ENCODE results near the gene PPBP.
"Not testable (repeated sequence)": the region's sequence is repeated elsewhere in the genome, so short reads cannot be mapped to it uniquely, and the experiment has no call there.

Gene PPBP

GRCh38 chr4:73992050-73992449, 4.1 kb upstream of the PPBP start:
- DNase-seq (ENCODE audit: low read depth) = no peak

- no peak for DNase-seq (ENCODE audit: low read depth)
Measured at GRCh38 chr4:73991742-73992000, 3.7 kb upstream of the PPBP start.

DNA sequence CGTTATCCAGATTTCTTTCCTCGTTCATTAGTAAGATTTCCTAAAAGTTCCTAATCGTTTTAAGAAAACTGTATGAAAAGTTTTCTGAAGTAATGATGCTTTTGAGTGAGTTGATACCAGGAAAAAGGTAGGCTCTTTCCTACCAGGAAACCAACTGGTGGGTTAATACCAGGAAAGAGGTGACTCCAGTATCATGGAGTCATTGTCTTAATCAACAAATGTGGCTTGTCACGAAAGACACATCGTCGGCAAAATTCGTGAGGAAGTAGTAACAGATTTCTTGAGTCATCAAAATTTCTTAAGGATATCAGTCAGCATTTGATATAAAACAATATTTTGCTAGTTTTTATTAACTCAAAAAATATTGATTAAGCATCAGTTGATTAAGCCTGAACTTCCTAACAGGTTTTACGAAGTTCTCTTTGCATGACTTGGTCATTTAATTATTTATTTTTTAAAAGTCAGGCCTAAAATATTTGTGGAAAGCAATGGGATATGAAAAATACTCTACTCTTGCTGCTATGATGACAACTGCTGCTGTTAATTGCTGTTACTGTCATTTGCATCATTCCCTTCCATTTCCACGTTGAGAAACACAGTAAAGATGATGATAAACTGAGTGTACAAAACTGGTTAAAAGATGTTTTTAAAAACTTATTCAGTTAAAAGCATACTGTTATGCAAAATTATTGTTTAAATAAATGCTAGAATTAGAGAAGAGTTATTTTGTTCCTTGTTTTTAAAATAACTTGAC, 3.2 kb upstream of the PPBP start:
- no peak for DNase-seq (ENCODE audit: low read depth)

GRCh38 chr4:73989928-73990327, 1.9 kb upstream of the PPBP start:
- DNase-seq (ENCODE audit: low read depth) = no peak

GRCh38 chr4:73989031-73989430, 1.0 kb upstream of the PPBP start:
- DNase-seq (ENCODE audit: low read depth) = no peak

DNA sequence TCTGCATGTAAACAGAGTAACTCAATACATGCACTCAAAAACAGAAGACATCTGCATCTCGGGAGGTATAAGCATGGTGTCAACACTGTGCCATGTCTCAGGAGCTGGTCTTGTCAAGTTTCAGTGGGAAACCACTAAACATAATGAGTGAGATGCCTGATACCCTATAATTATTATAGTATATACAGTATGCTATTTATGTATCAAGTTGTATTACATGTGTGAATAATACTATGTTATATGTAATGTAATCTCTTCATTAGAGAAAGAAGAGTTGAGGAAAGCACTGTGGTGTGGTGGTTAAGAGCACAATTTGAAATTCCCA, 2.5 kb downstream of the PPBP start:
- DNase-seq (ENCODE audit: low read depth) = no peak

DNA sequence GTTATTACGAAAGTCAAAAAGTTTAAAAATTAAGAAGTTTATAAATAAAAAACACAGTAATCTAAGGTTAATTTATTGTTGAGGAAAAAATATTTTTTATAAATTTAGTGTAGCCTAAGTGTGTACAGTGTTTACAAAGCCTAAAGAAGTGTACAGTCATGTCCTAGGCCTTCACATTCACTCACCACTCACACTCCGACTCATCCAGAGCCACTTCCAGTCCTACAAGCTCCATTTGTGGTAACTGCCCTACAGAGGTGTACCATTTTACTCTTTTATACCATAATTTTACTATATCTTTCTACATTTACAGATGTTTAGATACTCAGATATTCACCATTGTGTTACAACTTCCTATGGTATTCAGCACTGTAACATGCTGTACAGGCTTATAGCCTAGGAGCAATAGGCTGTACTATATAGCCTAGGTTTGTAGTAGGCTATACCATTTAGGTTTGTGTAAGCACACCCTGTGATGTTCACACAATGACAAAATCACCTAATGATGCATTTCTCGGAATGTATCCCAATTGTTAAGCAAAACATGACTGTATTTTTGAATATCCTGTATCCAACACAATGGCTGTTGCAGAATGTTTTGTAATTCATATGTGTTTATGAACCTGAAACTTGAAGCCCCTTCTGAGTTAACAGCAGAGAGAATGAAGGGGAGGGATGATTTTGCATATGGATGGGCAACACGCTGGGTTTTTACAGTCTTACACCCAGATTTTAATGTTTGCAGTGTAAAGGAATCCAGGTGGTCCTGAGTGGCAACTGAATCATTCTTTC, 3.1 kb downstream of the PPBP start:
- no peak for DNase-seq (ENCODE audit: low read depth)

DNA sequence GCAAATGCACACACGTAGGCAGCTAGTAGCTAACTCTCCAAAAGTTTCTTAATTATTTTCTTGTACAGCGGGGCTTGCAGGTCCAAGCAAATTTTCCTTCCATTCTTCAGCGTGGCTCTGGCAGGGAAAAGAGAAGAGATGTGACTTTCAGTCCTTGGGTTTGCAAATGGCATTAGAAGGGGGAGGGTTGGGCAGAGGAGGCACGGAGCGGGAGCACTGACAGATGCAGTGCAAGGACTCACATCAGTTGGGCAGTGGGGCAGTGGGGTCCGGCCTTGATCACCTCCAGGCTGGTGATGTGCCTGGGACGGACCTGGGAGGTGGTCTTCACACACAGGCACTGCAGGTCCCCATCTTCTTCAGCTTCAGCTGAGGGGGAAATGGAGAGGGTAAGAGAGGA, 6.8 kb downstream of the PPBP start:
- not testable (repeated sequence) for DNase-seq (ENCODE audit: low read depth)

DNA sequence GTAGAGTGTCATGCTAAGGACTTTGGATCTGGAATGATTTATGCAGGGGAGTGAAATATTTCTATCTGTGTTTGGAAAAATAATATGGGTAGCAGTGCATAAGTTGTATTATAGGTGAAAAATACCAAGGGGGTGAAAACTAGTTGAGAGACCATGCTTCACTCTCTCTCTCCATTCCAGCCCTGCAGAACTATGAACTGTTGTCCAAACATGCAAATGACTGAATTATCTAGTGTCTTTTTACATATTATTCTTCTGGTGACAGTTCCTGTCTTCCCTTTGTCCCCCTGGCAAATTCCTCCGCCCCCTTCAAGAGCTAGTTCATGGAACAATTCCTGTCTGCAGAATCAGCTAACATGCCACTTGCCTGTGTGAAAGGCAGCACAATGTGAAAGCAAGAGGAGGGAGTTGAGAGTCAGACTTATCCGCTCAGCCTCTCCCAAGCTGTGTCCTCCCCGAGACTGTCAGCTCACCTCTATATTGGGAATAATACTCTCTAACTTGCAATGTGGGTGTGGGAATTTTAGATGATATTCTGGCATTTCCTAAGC, 8.5 kb downstream of the PPBP start:
- no peak for DNase-seq (ENCODE audit: low read depth)

DNA sequence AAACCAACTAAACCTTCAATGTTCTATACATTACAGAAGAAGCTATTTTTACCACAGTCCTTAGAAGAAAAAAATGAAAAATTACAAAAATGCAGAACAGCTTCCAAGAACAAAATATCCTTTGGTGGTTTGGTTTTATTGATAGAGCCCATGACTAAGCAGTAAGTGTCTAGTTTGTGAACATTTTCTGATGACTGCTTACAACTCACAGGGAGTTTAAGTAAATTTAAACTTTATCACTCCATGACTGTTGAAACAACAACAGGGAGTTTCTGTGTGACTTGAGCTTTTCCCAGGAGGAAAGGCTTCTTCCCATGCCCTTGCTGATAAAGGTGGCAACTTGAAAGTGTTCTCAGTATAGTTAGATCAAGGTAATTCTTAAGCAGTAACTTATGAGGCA, 9.1 kb downstream of the PPBP start:
- peak; percentile 55 for DNase-seq (ENCODE audit: low read depth)

GRCh38 chr4:73976716-73977115, 11.3 kb downstream of the PPBP start:
- no peak for DNase-seq (ENCODE audit: low read depth)

DNA sequence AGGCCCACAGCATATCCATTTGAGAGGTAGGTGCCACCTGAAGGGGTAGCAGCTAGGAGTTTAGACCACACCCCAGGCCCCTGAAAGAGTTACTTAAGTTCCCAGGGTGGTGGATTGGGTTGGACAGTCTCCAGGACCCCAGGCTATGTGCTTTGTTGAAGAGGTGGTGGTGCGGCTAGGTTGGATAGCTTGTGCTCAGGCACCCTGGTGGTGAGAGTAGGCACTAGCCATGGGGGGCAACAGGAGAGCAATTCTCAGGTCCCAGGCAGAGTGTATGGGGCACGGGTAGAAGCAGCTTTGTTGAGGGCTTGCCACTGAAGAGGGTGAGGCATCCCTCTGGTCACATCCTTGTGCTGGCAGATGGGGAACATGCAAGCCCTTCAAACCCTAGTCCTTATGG, 11.8 kb downstream of the PPBP start:
- DNase-seq (ENCODE audit: low read depth) = no peak

DNA sequence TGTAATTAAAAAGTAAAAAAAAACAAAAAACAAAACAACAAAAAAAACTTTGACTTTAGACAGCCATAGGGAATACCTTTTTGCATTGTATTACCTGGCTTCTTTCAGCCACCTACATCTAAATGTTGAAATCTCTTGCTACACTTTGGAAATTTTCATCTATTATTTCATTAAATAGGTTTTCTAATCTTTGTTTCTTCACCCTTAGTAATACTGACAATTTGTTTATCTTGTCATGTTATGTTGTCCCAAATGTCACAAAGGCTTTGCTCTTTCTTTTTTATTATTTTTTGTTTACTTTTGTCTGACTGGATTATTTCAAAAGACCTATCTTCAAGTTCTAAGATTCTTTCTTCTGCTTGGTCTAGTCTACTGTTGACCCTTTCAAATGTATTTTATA, 13.6 kb downstream of the PPBP start:
- no peak for DNase-seq (ENCODE audit: low read depth)

GRCh38 chr4:73970945-73971344, 17.0 kb downstream of the PPBP start:
- DNase-seq (ENCODE audit: low read depth) = no peak

- DNase-seq (ENCODE audit: low read depth) = no peak
Measured at GRCh38 chr4:73970011-73970410, 18.0 kb downstream of the PPBP start.

GRCh38 chr4:73967866-73968265, 20.1 kb downstream of the PPBP start:
- DNase-seq (ENCODE audit: low read depth) = no peak

DNA sequence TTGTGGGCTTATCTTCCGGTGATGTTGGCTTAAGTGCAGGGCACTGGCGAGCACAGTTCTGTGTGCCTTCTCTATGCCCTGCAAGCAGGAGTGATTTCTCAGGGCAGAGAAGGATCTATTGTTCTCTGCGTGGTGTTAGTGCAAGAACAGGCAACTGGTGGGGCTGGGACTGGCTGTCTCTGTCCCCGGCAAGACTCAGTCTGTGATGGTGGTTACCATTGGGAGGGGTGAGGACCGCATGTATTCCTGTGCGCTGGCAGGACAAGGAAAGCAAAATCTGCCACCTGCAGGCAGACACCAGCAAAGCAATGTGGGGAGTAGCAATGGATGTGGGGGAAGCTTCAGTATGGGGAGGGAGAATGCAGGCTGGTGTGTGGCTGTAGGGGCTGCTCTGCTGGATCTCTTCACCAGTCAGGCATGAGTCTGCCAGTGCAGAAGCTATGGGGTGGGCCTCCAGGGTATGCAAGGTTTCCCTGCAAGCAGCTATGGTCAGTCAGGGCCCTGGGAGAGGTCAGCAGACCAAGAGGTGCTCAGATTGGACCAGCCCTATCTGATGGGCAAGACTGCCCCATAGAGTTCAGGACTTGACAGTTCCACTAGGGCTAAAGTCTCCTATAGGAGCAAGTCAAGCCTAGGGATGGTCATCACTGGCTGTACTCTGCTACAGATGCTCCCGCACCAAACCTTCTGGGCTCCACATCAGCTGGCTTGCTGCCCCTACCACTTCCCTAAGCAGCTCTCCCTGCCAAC, 23.0 kb downstream of the PPBP start:
- no peak for DNase-seq (ENCODE audit: low read depth)

DNA sequence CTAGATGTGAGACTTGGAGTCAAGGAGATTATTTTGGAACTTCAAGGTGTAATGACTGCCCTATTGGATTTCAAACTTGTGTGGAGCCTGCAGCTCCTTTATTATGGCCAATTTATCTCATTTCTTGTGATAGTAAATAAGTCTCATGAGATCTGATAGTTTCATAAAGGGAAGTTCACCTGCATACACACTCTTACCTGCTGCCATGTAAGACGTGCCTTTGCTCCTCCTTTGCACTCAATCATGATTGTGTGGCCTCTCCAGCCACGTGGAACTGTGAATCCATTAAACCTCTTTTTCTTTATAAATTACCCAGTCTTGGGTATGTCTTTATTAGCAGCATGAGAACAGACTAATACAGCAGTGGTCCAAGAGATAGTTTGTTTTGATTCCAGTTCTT, 25.3 kb downstream of the PPBP start:
- no peak for DNase-seq (ENCODE audit: low read depth)

DNA sequence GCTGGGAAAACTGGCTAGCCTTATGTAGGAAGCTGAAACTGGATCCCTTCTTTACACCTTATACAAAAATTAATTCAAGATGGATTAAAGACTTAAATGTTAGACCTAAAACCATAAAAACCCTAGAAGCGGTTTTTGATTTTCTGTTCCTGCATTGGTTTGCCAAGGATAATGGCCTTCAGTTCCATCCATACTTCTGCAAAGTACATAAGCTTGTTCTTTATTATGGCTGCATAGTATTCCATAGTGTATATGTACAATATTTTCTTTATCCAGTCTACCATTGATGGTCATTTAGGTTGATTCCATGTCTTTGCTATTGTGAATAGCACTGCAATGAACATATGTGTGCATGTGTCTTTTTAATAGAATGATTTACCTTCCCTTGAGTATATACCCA, 28.9 kb downstream of the PPBP start:
- DNase-seq (ENCODE audit: low read depth) = not testable (repeated sequence)

- DNase-seq (ENCODE audit: low read depth) = no peak
Measured at GRCh38 chr4:73952352-73952751, 35.6 kb downstream of the PPBP start.

DNA sequence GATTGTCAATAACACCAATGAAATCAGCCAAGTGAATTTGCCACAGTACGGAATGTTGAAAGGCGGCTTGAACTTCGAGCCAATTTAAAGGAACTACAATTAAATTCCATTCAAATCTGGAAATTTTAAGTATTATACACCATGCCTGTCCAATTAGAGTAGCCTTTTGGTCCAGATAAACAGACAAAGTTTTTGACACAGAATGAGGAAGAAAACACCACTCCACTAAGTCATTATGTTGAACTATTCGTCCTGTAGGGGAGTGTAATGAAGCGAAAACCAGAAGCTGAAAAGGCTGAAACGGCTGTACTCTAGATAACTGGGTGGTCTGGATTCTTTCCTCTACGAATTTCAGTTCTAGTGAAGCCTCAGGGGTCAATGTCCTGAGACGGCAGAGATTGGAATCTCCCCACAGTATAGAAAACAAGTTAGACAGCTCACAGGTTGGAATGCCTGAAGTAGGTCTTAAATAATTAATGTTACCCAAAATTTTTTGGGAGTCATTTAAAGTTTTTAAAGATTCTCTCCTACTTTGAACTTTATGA, 37.5 kb downstream of the PPBP start:
- not testable (repeated sequence) for DNase-seq (ENCODE audit: low read depth)

DNA sequence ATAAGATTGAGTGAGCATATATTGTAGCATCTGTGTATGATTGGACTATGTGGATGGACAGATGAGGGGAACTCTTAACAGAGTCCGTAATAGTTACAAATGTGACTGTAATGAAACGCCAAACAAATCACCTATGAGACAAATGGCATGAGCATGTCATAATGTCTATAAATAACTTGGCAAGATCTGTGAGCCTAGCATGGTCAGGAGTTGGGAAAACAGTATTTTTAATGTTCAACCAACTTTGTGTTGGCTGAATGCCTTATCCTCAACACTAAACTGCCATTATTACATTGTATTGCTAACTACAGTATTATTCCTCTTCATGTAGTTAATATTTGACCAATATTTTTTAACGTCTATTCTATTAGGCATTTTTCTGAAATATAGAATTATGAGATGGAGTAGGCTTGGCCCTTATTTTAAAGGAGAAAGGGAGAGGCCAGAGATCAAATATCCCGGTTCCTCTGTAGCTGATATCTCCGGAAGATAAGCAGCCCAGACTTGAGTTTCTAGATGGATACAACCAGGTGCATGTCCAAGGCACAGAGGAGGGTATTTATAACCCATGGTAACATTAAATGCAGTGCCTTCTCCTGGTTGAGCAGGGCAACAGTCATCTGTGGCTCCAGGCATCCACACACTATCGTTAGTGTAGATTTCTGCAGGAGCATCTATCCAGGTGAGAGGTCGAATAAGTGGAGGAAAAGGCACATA, 38.8 kb downstream of the PPBP start:
- DNase-seq (ENCODE audit: low read depth) = no peak
